Raji (cell line): ENCODE measurements around the gene EFEMP1.

Experiments used
- POLR2A ChIP-seq: IDR thresholded peaks from 2 replicates; pipeline ENCODE4 v1.6.1; 2011; ENCODE audit warnings: low read depth, low read length, control low read depth; ENCODE audit not compliant: insufficient read depth

EFEMP1 gene

GRCh38 chr2:55871637-55872036 is 51.9 kb downstream of the EFEMP1 start:
- TF ChIP-seq POLR2A: no peak

GRCh38 chr2:55869637-55870325 is 53.8 kb downstream of the EFEMP1 start:
- no peak for TF ChIP-seq POLR2A

GRCh38 chr2:55865096-55865835 is 58.3 kb downstream of the EFEMP1 start:
- no peak for TF ChIP-seq POLR2A

GRCh38 chr2:55864351-55865084 is 59.1 kb downstream of the EFEMP1 start:
- TF ChIP-seq POLR2A: no peak

GRCh38 chr2:55862673-55863390 is 60.8 kb downstream of the EFEMP1 start:
- no peak for TF ChIP-seq POLR2A

- no peak for TF ChIP-seq POLR2A
Measured at GRCh38 chr2:55862246-55862645, 61.3 kb downstream of the EFEMP1 start.

GRCh38 chr2:55861733-55862132 is 61.8 kb downstream of the EFEMP1 start:
- no peak for TF ChIP-seq POLR2A

- no peak for TF ChIP-seq POLR2A
Measured at GRCh38 chr2:55860832-55861231, 62.8 kb downstream of the EFEMP1 start.

- no peak for TF ChIP-seq POLR2A
Measured at GRCh38 chr2:55859875-55860274, 63.7 kb downstream of the EFEMP1 start.

- TF ChIP-seq POLR2A: no peak
Measured at GRCh38 chr2:55857766-55858165, 65.8 kb downstream of the EFEMP1 start.

GRCh38 chr2:55856936-55857335 is 66.6 kb downstream of the EFEMP1 start:
- TF ChIP-seq POLR2A: no peak

- TF ChIP-seq POLR2A: no peak
Measured at GRCh38 chr2:55848096-55848495, 75.5 kb downstream of the EFEMP1 start.

GRCh38 chr2:55846426-55846825 is 77.2 kb downstream of the EFEMP1 start:
- TF ChIP-seq POLR2A: no peak

- TF ChIP-seq POLR2A: no peak
Measured at GRCh38 chr2:55844986-55845385, 78.6 kb downstream of the EFEMP1 start.

GRCh38 chr2:55843994-55844345 is 79.6 kb downstream of the EFEMP1 start:
- no peak for TF ChIP-seq POLR2A
